ENCODE results near the gene TUBB1.

DNA sequence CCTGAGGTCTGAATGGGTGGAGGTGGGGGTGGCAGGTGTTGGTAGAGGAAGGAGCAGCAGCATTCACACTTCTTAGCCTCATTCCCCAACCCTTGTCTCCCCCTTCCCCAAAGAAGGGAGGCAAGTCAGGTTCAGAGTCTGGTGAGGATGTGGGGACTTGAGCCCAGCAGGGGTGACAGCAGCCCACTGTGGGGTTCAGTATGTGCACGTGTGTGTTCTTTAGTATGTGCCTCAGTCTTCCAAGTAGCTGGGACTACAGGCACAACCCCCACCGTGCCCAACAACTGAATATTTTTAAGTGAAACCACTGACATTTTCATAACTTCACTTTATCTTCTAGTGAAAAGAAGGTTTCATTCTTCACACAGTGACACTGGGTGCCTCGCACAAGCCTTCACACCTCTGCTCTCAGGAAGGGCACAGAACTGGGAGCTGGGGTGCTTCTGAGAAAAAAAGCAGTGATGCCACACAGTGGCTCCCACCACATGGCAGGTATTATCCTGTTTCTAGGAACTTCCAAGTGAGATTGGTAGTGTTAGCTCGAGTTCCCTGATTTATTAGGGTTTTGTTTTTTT is 56.8 kb downstream of the TUBB1 start:
- TF ChIP-seq, protein P1, sequence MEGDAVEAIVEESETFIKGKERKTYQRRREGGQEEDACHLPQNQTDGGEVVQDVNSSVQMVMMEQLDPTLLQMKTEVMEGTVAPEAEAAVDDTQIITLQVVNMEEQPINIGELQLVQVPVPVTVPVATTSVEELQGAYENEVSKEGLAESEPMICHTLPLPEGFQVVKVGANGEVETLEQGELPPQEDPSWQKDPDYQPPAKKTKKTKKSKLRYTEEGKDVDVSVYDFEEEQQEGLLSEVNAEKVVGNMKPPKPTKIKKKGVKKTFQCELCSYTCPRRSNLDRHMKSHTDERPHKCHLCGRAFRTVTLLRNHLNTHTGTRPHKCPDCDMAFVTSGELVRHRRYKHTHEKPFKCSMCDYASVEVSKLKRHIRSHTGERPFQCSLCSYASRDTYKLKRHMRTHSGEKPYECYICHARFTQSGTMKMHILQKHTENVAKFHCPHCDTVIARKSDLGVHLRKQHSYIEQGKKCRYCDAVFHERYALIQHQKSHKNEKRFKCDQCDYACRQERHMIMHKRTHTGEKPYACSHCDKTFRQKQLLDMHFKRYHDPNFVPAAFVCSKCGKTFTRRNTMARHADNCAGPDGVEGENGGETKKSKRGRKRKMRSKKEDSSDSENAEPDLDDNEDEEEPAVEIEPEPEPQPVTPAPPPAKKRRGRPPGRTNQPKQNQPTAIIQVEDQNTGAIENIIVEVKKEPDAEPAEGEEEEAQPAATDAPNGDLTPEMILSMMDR (IDR thresholded peaks at IDR 0.05; ENCODE audit: insufficient read depth, low read depth, low read length) = no peak
- no peak for TF ChIP-seq EZH2 (IDR thresholded peaks at IDR 0.05; ENCODE audit: insufficient read depth, low read length)

All from astrocyte (in vitro differentiated cells and primary cell).